Subcutaneous abdominal adipose tissue (tissue), 5 donors: Measurements from ENCODE around the gene CHSY1.
"Not testable (repeated sequence)": the region's sequence is repeated elsewhere in the genome, so short reads cannot be mapped to it uniquely, and the experiment has no call there.

Experiments
- H3K27ac ChIP-seq: one replicate; pipeline ENCODE4 v1.7.0; 2013; ENCODE audit warnings: low read depth, mild to moderate bottlenecking, inconsistent platforms, low read length, moderate library complexity
- H3K27me3 ChIP-seq, 5 donors: one replicate each; pipeline ENCODE4 v1.7.0; 2013; ENCODE audit warnings: low read length in 5 of 5, inconsistent platforms in 1 of 5; ENCODE audit not compliant: control insufficient read depth in 5 of 5, insufficient read depth in 4 of 5
- H3K36me3 ChIP-seq, 5 donors: one replicate each; pipeline ENCODE4 v1.7.0; 2013; ENCODE audit warnings: low read length in 5 of 5; ENCODE audit not compliant: control insufficient read depth in 5 of 5, insufficient read depth in 5 of 5
- H3K4me1 ChIP-seq, 5 donors: one replicate each; pipeline ENCODE4 v1.7.0; 2013; ENCODE audit warnings: low read length in 5 of 5, mild to moderate bottlenecking in 3 of 5, moderate library complexity in 1 of 5; ENCODE audit not compliant: control insufficient read depth in 5 of 5, insufficient read depth in 5 of 5
- H3K4me3 ChIP-seq, 5 donors: one replicate each; pipeline ENCODE4 v1.7.0; 2013; ENCODE audit warnings: low read length in 5 of 5, low read depth in 1 of 5
- H3K9ac ChIP-seq, 5 donors: one replicate each; pipeline ENCODE4 v1.7.0; 2013; ENCODE audit warnings: low read length in 5 of 5, mild to moderate bottlenecking in 4 of 5, moderate library complexity in 3 of 5
- H3K9me3 ChIP-seq, 5 donors: one replicate each; pipeline ENCODE4 v1.7.0; 2013; ENCODE audit warnings: low read length in 5 of 5; ENCODE audit not compliant: control insufficient read depth in 5 of 5
- donor health status: healthy.
- donor health status: healthy.
- donor health status: healthy.
- donor health status: healthy.
- donor health status: healthy.

CHSY1 gene

GRCh38 chr15:101131489-101132389, 120.1 kb downstream of the CHSY1 start:
- H3K4me1 ChIP-seq = peaks cover 3 to 17% (median 16%) of the 10 kb centered on the region in 5 donors
- H3K4me3 ChIP-seq = no peak overlapping the region

GRCh38 chr15:101129851-101130380, 121.9 kb downstream of the CHSY1 start:
- peaks cover 3 to 19% (median 16%) of the 10 kb centered on the region in 5 donors for H3K4me1 ChIP-seq
- H3K27me3 ChIP-seq = no peaks in the 10 kb centered on the region
- no peak overlapping the region for H3K4me3 ChIP-seq
- no peak overlapping the region for H3K9ac ChIP-seq
- peaks cover 0 to 5% (median 3%) of the 10 kb centered on the region in 5 donors for H3K9me3 ChIP-seq
- H3K36me3 ChIP-seq = no peaks in the 10 kb centered on the region
- no peak overlapping the region for H3K27ac ChIP-seq

More at GRCh38 chr15:101131489-101132389, 120.1 kb downstream of the CHSY1 start:
- Histone ChIP-seq H3K27me3 (no peaks in the 10 kb centered on the region), H3K9me3 (peaks cover 0 to 5% (median 3%) of the 10 kb centered on the region in 5 donors), H3K27ac (no peak overlapping the region), H3K36me3 (no peaks in the 10 kb centered on the region), H3K9ac (no peak overlapping the region)

- Histone ChIP-seq H3K27ac (peak overlapping the region; percentile 18), H3K36me3 (no peaks in the 10 kb centered on the region), H3K4me1 (peaks cover 3 to 19% (median 16%) of the 10 kb centered on the region in 5 donors), H3K4me3 (no peak overlapping the region), H3K9ac (no peak overlapping the region), H3K27me3 (no peaks in the 10 kb centered on the region), H3K9me3 (peaks cover 0 to 5% (median 3%) of the 10 kb centered on the region in 5 donors)
Measured at GRCh38 chr15:101128221-101129015, 123.4 kb downstream of the CHSY1 start.

GRCh38 chr15:101127506-101128076, 124.3 kb downstream of the CHSY1 start:
- Histone ChIP-seq H3K4me1 (peaks cover 3 to 19% (median 16%) of the 10 kb centered on the region in 5 donors), H3K27ac (peak overlapping the region; percentile 63), H3K4me3 (no peak overlapping the region), H3K9me3 (peaks cover 0 to 5% (median 3%) of the 10 kb centered on the region in 5 donors), H3K36me3 (no peaks in the 10 kb centered on the region), H3K27me3 (no peaks in the 10 kb centered on the region), H3K9ac (peak overlapping the region in 2 of 5 donors; percentile 1 to 39)

- Histone ChIP-seq H3K9me3 (peaks cover 0 to 5% (median 3%) of the 10 kb centered on the region in 5 donors), H3K9ac (peak overlapping the region in 2 of 5 donors; percentile 1 to 39), H3K4me1 (peaks cover 4 to 25% (median 20%) of the 10 kb centered on the region in 5 donors), H3K27ac (peak overlapping the region; percentile 63), H3K27me3 (no peaks in the 10 kb centered on the region), H3K4me3 (no peak overlapping the region), H3K36me3 (no peaks in the 10 kb centered on the region)
Measured at GRCh38 chr15:101126618-101127505, 125.0 kb downstream of the CHSY1 start.

GRCh38 chr15:101125881-101126428, 125.9 kb downstream of the CHSY1 start:
- not testable (repeated sequence) for H3K27ac ChIP-seq, H3K9ac ChIP-seq, H3K9me3 ChIP-seq, H3K4me3 ChIP-seq, H3K27me3 ChIP-seq, H3K36me3 ChIP-seq
- H3K4me1 ChIP-seq = peaks cover 6 to 34% (median 29%) of the 10 kb centered on the region in 5 donors
